ENCODE data around the gene THAP4.

The THAP4 gene

DNA sequence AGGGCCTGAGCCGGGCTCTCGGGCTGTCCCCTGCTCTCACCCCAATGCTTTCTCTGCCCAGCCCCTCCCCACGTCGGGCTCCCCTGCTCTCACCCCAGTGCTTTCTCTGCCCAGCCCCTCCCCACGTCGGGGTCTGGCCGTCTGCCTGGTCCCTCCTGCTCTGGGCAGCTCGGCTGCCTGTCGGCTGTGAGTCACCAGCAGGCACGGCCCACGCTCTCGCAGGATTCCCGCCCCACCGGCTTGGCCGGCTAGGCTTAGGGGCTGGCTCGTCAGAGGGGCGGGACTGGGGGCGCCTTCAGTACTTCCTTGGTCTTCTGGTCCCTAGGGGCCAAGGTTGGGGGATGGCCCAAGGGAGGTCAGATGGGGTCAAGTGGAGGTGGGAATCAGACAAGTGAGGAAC, 75.1 kb downstream of the THAP4 start:
- peak; percentile 75 for ATAC-seq
- TF ChIP-seq PPARA (CRISPR knock-in tag; IDR thresholded peaks at IDR 0.05; ENCODE audit: borderline replicate concordance), result no peak
- TF ChIP-seq ZNF8 (CRISPR knock-in tag; IDR thresholded peaks at IDR 0.05), result no peak
- no peak for TF ChIP-seq RARB (CRISPR knock-in tag; IDR thresholded peaks at IDR 0.05)
- TF ChIP-seq SNAI2 (CRISPR knock-in tag; IDR thresholded peaks at IDR 0.05), result no peak
- TF ChIP-seq ZC3H10 (CRISPR knock-in tag; IDR thresholded peaks at IDR 0.05), result no peak
- TF ChIP-seq, protein P1, sequence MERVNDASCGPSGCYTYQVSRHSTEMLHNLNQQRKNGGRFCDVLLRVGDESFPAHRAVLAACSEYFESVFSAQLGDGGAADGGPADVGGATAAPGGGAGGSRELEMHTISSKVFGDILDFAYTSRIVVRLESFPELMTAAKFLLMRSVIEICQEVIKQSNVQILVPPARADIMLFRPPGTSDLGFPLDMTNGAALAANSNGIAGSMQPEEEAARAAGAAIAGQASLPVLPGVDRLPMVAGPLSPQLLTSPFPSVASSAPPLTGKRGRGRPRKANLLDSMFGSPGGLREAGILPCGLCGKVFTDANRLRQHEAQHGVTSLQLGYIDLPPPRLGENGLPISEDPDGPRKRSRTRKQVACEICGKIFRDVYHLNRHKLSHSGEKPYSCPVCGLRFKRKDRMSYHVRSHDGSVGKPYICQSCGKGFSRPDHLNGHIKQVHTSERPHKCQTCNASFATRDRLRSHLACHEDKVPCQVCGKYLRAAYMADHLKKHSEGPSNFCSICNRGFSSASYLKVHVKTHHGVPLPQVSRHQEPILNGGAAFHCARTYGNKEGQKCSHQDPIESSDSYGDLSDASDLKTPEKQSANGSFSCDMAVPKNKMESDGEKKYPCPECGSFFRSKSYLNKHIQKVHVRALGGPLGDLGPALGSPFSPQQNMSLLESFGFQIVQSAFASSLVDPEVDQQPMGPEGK (CRISPR knock-in tag; IDR thresholded peaks at IDR 0.05; ENCODE audit: borderline replicate concordance), result no peak
- no peak for TF ChIP-seq BACH2 (CRISPR knock-in tag; IDR thresholded peaks at IDR 0.05; ENCODE audit: borderline replicate concordance)
- TF ChIP-seq GLIS3 (CRISPR knock-in tag; IDR thresholded peaks at IDR 0.05), result no peak
- no peak for TF ChIP-seq ARNTL (CRISPR knock-in tag; IDR thresholded peaks at IDR 0.05; ENCODE audit: borderline replicate concordance, low read depth)
- TF ChIP-seq, protein P2, sequence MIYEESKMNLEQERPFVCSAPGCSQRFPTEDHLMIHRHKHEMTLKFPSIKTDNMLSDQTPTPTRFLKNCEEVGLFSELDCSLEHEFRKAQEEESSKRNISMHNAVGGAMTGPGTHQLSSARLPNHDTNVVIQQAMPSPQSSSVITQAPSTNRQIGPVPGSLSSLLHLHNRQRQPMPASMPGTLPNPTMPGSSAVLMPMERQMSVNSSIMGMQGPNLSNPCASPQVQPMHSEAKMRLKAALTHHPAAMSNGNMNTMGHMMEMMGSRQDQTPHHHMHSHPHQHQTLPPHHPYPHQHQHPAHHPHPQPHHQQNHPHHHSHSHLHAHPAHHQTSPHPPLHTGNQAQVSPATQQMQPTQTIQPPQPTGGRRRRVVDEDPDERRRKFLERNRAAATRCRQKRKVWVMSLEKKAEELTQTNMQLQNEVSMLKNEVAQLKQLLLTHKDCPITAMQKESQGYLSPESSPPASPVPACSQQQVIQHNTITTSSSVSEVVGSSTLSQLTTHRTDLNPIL (CRISPR knock-in tag; IDR thresholded peaks at IDR 0.05; ENCODE audit: low read depth), result no peak
- TF ChIP-seq ZNF565 (CRISPR knock-in tag; conservative IDR thresholded peaks at IDR 0.05; ENCODE audit: low read depth), result no peak
- TF ChIP-seq OSR1 (CRISPR knock-in tag; IDR thresholded peaks at IDR 0.05), result no peak
- no peak for TF ChIP-seq TOX (CRISPR knock-in tag; IDR thresholded peaks at IDR 0.05; ENCODE audit: borderline replicate concordance)
- TF ChIP-seq ISL1 (CRISPR knock-in tag; IDR thresholded peaks at IDR 0.05), result no peak
- TF ChIP-seq, protein P3, sequence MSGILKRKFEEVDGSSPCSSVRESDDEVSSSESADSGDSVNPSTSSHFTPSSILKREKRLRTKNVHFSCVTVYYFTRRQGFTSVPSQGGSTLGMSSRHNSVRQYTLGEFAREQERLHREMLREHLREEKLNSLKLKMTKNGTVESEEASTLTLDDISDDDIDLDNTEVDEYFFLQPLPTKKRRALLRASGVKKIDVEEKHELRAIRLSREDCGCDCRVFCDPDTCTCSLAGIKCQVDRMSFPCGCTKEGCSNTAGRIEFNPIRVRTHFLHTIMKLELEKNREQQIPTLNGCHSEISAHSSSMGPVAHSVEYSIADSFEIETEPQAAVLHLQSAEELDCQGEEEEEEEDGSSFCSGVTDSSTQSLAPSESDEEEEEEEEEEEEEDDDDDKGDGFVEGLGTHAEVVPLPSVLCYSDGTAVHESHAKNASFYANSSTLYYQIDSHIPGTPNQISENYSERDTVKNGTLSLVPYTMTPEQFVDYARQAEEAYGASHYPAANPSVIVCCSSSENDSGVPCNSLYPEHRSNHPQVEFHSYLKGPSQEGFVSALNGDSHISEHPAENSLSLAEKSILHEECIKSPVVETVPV (CRISPR knock-in tag; IDR thresholded peaks at IDR 0.05), result no peak
- TF ChIP-seq, protein P4, sequence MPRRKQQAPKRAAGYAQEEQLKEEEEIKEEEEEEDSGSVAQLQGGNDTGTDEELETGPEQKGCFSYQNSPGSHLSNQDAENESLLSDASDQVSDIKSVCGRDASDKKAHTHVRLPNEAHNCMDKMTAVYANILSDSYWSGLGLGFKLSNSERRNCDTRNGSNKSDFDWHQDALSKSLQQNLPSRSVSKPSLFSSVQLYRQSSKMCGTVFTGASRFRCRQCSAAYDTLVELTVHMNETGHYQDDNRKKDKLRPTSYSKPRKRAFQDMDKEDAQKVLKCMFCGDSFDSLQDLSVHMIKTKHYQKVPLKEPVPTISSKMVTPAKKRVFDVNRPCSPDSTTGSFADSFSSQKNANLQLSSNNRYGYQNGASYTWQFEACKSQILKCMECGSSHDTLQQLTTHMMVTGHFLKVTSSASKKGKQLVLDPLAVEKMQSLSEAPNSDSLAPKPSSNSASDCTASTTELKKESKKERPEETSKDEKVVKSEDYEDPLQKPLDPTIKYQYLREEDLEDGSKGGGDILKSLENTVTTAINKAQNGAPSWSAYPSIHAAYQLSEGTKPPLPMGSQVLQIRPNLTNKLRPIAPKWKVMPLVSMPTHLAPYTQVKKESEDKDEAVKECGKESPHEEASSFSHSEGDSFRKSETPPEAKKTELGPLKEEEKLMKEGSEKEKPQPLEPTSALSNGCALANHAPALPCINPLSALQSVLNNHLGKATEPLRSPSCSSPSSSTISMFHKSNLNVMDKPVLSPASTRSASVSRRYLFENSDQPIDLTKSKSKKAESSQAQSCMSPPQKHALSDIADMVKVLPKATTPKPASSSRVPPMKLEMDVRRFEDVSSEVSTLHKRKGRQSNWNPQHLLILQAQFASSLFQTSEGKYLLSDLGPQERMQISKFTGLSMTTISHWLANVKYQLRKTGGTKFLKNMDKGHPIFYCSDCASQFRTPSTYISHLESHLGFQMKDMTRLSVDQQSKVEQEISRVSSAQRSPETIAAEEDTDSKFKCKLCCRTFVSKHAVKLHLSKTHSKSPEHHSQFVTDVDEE (CRISPR knock-in tag; IDR thresholded peaks at IDR 0.05), result no peak
- no peak for TF ChIP-seq ZNF70 (CRISPR knock-in tag; IDR thresholded peaks at IDR 0.05)
- no peak for TF ChIP-seq ZFP30 (CRISPR knock-in tag; IDR thresholded peaks at IDR 0.05)
- TF ChIP-seq ESRRG (CRISPR knock-in tag; IDR thresholded peaks at IDR 0.05), result no peak

DNA sequence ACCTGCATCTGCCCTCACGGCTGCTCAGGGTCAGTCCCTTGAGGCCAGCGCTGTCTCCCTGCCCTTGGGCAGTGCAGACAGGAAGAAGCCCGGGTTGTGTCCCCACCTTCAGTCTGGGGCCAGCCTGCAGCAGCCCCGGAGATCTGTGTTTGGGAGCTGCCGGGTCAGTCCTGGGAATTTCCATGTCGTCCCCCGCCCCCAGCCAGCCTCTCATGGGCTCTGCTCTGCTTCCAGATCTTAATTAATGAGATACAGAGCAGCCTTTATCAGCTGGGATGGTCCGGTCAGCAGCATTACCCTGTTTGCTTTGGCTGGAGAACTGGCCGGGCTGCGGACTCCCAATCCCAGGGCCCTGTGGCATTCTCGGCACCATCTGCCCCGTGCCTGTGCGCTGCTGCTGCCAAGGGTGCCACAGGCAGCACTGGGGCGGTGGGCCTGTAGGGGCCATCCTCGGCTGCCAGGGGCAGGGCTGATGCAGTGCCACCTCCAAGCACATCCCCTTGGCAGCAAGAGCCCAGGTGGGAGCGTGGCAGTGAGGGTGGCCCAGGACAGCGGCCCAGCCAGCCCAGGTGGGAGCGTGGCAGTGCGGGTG, 76.0 kb downstream of the THAP4 start:
- TF ChIP-seq OSR1 (CRISPR knock-in tag; IDR thresholded peaks at IDR 0.05), result no peak
- no peak for TF ChIP-seq ZFP3 (CRISPR knock-in tag; IDR thresholded peaks at IDR 0.05)
- TF ChIP-seq BACH2 (CRISPR knock-in tag; IDR thresholded peaks at IDR 0.05; ENCODE audit: borderline replicate concordance), result no peak
- no peak for TF ChIP-seq CSDC2 (CRISPR knock-in tag; IDR thresholded peaks at IDR 0.05)
- no peak for TF ChIP-seq SNAI2 (CRISPR knock-in tag; IDR thresholded peaks at IDR 0.05)
- TF ChIP-seq ISL1 (CRISPR knock-in tag; IDR thresholded peaks at IDR 0.05), result peak; percentile 51; the same call in 1 of the 2 replicates
- TF ChIP-seq, protein P3 (CRISPR knock-in tag; IDR thresholded peaks at IDR 0.05), result no peak
- 0 out of 2 replicates have a peak, but pooled peaks have one; percentile 5 for TF ChIP-seq ZNF8 (CRISPR knock-in tag; IDR thresholded peaks at IDR 0.05)
- no peak for TF ChIP-seq ZNF70 (CRISPR knock-in tag; IDR thresholded peaks at IDR 0.05)
- TF ChIP-seq TCF4 (CRISPR knock-in tag; IDR thresholded peaks at IDR 0.05; ENCODE audit: borderline replicate concordance), result peak; percentile 88
- TF ChIP-seq, protein P1 (CRISPR knock-in tag; IDR thresholded peaks at IDR 0.05; ENCODE audit: borderline replicate concordance), result no peak
- ATAC-seq, result peak; percentile 76
